TTC549 (cell line): ENCODE results near the gene ETNK2.
"Not testable (repeated sequence)": the region's sequence is repeated elsewhere in the genome, so short reads cannot be mapped to it uniquely, and the experiment has no call there.

Experiments
- FAIRE-seq: peaks from 2 replicates; lab custom pipeline; 2012; peaks lifted over from hg19 to GRCh38; lab: Jason Lieb, UNC

The ETNK2 gene

DNA sequence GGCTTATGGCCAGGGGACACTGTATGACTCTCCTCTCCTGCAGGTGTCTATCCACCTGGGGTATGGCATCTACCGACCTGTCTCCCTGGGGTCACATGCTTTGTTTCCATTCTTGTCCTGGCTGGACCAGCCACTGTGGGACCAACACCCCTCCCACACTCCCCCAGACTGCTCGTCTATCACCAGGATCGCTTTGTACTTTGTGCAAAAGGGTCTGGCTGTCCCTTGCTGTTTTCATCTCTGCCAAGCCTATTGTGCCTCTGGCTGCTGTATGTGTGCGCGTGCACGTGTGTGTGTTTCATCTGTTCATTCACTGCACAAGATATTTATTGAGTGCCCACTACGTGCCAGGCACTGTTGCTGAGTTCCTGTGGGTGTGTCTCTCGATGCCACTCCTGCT is 25.5 kb downstream of the ETNK2 start:
- no peak for FAIRE-seq

DNA sequence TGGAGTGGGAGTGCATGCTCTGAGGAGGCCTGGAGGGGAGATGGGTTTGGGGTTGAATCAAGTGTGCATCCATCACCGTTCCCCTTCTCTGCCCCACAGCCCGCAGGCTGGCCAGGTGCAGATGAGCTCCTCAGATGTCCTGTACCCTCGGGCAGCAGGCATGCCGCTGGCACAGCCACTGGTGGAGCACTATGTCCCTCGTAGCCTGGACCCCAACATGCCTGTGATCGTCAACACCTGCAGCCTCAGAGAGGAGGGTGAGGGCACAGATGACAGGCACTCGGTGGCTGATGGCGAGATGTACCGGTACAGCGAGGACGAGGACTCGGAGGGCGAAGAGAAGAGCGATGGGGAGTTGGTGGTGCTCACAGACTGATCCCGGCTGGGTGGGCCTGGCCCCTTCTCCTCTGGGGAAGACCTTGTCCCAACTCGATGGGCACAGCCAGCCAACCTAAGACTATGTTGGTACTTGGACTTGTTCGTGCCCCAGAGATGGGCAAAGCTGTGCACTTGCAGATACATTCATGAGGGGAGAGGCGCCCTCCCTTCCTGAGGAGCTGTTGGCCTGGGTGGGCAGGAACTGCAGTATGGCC is 26.0 kb downstream of the ETNK2 start:
- FAIRE-seq: no peak

DNA sequence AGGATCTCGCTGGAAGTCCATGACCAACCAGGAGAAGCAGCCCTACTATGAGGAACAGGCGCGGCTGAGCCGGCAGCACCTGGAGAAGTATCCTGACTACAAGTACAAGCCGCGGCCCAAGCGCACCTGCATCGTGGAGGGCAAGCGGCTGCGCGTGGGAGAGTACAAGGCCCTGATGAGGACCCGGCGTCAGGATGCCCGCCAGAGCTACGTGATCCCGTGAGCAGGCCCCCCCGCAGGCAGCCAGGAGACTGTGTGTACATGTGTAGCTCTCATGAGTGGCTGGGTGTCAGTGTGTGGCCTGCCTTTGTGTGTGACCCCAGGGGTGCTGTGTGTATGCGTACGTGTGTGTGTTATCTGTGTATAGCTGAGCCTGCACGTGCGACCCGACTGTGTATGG is 27.2 kb downstream of the ETNK2 start:
- no peak for FAIRE-seq

DNA sequence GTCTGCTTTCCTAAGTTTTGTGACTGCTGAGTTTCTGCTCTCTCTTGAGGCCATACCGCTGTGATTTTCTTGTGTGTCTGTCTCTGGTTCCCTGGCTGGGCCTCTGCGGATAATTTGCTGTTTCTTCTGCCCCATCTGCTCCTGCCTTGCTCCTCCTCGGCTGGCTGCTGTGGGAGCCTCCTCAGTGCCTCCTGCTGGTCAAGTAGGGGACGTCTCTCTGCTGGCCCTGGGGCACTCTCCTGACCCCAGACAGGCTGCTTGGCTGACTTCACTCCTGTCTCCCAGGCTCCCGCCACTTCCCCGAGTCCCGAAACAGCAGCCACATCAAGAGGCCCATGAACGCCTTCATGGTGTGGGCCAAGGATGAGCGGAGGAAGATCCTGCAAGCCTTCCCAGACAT is 28.5 kb downstream of the ETNK2 start:
- no peak for FAIRE-seq

DNA sequence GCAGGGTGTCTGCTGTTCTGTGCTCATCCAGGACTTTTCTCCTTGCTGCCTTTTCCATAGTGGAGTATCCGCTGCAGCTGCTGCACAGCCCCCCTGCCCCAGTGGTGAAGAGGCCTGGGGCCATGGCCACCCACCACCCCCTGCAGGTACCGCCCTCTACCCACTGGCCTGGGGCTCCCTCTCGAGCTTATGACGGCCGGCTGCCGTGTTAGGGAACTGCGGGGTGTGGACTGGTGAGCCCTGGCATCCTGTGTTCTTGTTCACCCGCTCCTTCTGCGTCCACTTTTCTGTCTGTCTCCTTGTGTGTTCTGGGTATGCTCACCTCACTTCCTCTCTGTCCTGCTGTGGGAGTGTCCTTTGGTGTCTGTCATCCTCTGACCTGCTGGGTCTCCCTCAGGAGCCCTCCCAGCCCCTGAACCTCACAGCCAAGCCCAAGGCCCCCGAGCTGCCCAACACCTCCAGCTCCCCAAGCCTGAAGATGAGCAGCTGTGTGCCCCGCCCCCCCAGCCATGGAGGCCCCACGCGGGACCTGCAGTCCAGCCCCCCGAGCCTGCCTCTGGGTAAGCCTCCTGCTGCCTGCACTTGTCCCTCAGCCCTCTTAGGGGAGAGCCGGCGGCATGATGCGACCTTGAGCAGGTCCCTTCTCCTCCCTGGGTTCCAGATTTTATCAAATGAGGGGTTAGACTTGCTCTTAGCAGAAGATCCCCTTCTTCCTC is 29.8 kb downstream of the ETNK2 start:
- no peak for FAIRE-seq

DNA sequence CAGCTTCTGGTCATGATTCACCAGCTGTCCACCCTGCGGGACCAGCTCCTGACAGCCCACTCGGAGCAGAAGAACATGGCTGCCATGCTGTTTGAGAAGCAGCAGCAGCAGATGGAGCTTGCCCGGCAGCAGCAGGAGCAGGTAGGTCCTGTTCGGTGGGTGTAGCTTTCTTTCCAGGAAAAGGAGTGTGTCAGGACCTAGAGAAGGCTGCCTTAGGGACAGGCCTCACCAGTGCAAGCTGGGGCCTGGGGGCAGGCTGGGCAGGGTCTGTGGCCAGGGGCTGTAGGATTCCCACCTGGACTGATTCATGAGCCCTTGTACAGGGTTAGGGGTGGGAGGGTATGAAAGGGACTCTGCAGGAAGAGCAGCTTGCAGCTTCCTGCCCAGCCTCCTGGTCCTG is 35.3 kb downstream of the ETNK2 start:
- FAIRE-seq: no peak

DNA sequence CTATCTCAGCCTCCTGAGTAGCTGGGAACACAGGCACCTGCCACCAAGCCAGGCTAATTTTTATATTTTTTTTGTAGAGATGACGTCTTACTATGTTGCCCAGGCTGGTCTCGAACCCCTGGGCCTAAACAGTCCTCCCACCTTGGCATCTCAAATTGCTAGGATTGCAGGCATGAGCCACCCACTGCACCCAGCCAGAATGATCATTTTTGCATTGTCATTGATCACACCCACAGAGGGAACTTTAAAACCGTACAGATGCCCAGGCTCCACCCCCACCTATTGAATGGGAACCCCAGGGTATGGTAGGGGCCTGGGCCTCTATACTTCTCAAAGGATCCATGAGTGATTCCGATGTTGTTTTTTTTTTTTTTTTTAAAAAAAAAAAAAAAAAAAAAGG is 36.7 kb downstream of the ETNK2 start:
- FAIRE-seq: no peak

DNA sequence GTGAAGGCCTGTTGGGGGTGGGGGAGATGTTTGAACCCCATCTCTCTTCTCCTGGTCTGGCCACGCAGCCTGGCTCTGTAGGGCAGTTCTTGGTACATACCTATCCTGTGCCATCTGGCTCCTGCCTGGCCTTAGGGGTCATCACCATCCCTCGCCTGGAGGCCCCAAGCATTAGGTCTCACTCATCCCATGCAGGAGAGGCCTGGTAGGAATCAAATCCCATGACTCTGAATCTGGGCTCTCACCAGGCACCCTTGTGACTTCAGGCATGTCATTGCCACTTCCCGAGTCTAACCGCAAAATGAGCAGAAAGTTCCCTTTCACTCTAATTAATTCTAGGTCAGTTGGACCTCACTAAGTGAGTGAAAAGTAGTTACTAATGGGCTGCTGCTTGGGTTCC is 37.2 kb downstream of the ETNK2 start:
- no peak for FAIRE-seq

DNA sequence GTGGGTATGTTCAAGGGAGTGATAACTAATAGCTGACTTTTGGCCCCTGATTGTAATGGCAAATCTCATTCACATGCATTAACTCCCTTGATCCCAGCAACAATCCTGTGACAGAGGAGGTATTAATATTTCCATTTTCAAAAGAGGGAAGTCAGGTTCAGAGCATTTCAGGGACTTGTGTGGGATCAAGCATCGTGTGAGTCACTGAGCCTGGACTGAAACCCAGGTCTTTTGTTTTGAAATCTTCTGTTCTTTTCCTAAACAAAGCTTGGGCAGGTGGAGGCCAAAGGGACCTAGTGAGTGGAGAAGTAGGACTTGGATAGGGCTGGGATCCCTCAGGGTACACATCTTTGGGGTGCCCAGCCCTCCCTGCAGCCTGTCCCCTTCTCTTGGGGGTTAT is 37.9 kb downstream of the ETNK2 start:
- FAIRE-seq: no peak

DNA sequence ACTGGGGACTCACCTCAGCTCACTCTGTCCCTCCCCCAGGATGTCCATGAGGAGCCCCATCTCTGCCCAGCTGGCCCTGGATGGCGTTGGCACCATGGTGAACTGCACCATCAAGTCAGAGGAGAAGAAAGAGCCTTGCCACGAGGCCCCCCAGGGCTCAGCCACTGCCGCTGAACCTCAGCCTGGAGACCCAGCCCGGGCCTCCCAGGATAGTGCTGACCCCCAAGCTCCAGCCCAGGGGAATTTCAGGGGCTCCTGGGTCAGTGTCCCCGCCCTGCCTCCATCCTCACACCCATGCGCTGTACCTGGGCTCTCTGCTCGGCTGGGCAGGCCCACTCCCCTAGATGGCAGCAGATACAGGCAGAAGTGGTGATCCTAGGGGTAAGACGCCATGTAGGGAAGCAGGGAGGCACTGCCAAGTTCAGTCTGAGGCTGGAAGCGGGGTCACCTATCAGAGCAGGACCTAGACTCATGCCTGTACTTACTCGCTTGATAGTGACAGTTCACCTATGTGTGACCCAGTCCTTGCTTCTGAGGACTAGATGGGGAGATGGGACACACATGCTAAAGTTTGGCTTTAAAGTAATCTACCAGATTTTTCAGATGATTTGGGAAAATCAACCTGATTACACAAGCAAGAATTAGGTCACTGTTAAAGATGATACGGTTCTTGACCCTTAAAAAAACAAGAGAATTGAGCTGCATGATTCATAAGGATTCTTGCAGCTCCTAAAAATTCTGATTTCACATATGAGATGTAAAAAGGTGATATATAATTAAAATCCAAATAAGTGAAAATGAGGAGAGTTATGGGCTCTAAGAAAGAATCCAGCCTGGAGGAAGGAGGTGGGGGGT is 38.7 kb downstream of the ETNK2 start:
- FAIRE-seq: no peak

DNA sequence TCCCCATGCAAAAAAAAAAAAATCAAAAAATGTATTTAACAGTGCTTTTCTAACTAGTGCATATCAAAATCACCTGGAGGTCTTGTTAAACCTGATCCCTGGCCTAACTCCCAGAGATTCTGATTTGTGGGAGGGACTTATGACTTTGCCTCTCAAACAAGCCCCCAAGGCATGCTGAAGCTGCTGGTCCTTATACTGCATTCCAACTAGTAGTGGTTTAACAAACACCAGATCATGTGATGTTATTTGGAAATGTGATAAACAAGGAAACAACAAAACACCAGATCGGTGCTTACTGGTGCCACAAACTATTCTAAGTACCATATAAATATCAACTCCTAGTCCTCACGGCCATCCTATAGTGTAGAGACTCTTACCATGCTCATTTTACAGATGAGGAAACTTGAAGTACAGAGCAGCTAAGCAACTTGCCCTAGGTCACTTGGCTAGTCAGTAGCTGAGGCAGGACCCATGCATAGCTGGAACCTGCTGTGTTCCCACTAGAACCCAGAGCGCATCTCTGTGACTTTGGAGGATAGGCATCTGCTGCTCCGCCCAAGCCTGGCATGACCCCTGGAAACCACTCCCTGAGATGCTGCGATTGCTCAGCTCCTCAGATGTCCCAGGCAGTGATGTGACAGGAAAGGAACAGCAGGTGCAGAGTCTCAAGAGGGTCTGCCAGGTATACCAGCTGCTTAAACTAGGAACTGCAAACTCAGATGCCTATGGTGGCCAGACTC is 40.8 kb downstream of the ETNK2 start:
- no peak for FAIRE-seq

DNA sequence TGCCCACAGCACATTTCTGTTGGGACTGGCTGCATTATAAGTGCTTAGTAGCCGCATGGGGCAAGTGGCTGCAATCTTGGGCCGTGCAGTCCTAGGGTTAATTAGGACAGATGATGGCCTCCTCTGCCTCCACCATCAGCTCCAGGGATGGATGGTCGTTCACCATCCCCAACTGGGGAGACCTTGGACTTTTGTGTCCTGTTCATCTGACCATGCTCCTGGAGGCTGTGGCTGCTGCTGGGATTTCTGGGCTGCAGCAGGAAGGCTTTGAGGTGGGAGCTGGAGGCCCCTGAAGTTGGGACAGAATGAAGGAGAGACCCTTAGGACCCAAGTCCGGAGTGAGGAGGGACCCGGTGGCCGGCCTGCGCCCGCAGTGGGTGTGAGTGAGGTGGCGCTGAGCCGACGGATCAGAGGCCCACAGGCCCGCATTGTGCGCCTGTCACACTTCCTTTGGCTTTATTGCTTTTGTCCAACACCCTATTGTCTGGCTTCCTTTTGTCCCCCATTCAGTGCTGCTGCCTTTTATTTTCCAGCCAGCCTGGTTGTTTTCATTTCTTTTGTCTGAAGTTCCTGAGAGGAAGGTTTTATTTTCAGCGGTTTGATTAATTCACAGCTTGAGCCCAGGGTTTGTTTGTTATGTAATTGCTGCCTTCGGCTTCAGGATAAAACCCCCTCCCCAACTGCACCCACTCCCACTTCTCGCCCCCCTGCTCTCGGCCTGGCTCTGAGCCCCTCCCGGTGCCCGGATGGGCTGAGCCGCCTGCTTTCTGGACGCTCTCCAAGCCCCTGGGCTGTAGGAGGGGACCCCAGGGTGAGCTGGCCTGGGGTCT is 43.3 kb downstream of the ETNK2 start:
- FAIRE-seq: no peak

DNA sequence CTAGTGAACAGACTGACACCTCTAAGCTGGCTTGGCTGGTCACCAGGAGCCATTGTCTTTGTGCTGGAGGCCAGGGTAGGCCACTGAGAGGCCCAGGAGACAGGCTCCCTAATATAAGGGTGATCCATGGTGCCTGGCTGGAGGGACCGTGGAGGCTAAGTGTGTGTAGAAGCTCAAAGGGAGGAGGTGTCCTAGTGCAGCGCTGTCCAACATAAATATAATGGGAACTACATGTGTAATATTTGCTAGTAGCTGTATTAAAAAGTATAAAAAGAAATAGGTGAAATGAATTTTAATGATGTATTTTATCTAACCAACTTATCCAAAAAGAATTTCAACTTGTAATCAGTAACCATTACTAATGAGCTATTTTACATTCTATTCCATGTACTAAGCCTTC is 44.0 kb downstream of the ETNK2 start:
- FAIRE-seq: no peak

DNA sequence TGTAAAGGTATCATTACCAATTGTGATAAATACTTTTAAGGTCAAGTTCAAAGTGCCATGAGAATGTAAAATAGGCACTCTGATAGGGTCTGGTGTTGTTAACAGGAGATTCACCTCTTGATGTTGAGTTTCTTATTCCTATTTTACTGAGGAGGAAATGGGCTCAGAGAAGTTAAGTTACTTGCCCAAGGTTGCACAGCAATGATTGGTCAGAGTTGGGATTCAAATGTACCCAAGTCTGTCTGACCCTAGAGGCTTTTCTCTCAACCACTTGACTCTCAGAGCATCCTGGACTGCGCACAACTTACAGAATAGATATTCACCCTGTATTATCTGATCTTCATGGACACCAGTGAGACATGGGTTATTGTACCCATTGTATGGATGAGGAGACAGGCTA is 45.0 kb downstream of the ETNK2 start:
- no peak for FAIRE-seq

DNA sequence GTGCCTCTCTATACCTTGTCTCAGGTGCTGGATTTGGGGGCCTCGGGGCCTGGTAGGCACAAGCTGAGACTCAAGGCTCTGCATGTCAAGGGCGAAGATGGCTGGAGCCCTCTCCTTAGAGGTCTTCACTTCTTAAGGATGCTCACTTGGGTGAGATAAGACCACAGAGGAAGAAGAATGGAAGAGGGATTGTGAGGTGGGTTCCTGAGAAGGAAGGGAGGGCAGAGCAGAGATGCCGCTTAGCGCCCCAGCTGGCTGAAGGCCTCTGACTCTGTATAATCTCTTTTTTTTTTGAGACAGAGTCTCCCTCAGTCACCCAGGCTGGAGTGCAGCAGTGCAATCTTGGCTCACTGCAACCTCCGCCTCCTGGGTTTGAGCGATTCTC is 46.7 kb downstream of the ETNK2 start:
- FAIRE-seq: no peak

DNA sequence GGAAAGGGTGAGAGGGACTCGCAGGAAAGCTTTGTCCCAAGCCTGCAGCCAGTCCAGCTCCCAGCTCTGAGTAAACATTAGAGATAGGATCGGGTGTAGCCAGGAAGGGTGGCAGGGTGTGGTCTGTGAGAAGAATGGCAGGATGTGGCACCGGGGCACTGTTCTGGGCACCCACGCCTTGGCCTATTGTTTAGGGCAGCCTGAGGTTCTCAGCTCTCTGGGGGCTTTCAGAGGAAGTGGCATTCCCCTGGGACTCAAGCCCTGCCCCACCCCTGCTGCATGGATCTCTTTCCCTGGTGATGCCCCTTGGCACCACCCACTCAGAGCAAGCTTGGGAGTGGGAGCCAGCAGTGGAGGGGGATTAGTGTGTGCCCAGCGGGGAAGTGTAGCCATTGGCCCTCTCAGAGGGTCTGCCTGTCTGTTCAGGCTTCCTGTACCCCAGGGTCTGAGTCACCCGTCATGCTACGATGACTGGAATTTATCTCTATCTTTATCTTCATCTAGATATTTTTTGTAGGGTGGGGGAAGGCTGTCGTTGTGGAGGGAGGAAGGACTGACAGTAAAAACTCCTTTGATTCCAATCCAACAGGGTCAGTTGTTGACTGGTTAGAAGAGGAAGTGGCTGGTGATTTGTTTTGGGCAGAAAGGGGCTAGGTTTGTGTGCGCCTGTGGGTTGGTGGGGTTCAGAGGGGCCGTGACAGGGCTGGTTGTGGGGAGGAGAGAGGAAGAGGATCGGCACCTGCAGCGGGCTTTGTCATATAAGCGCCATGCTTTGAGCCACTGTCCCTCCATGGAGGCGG is 47.3 kb downstream of the ETNK2 start:
- FAIRE-seq: no peak

DNA sequence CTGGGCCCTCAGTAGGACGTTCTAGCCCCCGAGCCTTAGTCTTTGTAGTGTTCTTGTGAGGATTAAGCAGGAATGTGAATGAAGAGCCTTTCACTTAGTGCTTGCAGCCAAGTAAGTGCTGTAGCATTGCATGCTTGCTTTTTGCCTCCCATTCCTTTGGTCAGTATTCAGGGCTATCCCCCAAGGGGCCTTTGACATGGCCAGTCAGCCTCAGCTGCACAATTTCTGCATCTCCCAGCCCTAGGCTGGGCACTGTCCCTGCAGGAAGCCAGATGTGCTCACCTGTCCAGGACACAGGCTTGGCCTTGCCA is 48.5 kb downstream of the ETNK2 start:
- no peak for FAIRE-seq

DNA sequence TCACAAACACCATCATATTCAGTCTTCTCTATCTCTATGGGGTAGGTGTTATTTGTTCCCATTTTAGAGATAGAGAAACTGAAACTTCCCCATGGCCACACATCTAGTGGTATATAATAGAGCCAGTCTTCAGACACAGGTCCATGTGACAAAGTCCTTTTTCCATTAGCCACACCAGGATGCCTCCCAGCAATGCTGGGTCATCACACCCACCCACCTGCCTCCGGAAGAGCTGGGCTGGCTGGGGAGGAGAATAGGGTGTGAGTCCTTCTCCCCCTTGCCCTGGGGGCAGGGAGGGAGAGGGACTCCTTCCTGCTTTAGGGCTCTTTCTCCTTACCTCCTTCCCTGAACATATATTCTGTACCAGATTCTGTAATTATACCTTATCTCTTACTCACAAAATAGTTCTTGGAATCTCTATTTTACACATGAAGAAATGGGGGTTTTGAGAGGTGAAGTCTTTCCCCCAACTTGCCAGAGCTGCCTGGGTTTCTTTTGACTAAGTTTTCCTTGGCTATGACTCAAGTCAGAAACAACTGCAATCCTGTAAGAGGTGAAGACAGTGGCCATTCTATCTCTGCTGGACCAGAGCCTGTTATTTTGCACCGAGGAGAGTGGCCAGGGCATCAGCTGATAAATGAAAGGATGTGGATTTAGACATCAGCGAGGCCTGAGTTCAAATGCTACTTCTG is 49.0 kb downstream of the ETNK2 start:
- FAIRE-seq: no peak

DNA sequence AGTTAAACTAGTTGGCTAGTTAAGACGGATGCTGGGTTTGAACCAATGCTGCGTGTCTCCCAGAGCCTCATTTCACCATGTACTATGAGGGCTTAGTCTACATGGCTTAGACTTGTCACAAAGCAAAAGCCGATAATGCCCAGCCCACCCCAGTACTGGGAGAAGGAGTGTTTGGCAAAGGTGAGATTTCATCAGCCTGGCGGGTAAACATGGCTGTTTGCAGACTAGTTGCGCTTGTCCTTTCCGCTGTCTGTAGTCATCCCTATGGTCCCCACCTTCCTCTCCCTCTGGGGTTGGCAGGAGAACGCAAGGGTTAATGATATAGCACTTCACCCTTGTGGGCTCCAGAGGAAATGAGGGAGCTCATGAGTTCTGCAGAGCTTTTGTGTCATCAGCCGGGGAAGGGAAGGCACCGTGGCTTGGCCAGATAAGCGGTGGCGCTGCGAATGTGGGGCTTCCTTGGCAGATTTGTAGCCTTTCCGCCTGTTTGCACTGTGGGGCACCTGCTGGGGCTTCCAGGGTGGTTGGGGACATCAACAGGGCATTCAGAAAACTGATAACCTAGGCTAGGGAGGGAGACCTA is 49.7 kb downstream of the ETNK2 start:
- no peak for FAIRE-seq

DNA sequence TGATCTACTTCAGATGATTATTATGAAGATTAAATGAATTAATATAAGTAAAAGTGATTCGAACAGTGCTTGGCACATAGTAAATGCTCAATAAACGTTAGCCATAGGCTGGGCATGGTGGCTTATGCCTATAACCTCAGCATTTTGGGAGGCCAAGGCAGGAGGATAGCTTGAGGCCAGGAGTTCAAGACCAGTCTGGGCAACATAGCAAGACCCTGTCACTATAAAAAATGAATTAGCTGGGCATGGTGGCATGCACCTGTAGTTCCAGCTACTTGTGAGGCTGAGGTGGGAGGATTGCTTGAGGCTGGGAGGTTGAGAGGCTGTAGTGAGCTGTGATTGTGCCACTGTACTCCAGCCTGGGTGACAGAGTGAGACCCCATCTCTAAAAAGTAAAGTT is 52.1 kb downstream of the ETNK2 start:
- FAIRE-seq: not testable (repeated sequence)
